SK-MEL-5 (cell line): Measurements from ENCODE around the gene ACER2. TPM values are rescaled to one million over a fixed set of nuclear protein-coding genes. Genes with fewer than 3 reads are reported as not detected.

Experiments
- DNase-seq: peaks from one replicate; pipeline ENCODE4 v3.0.0-alpha.2; 2016; ENCODE audit warnings: low read depth, low spot score
- in situ Hi-C: cut with HindIII; loops from 2 replicates; pipeline ENCODE4 v1.10.0; 2016; ENCODE audit warnings: low sequenced_read_pairs, high pct_unique_total_duplicates, low pct_unique_long_range_greater_than_20kb
- total RNA-seq: library from RNA; depleted of rRNA; stranded (reverse); fragments of >200 nt; shearing (Covaris generic); gene quantifications from 2 replicates; pipeline ENCODE4 v1.2.3, GENCODE V29; 2014

Gene ACER2
- total RNA-seq, 1 experiment from 2014 or later = 1.4 TPM

DNA sequence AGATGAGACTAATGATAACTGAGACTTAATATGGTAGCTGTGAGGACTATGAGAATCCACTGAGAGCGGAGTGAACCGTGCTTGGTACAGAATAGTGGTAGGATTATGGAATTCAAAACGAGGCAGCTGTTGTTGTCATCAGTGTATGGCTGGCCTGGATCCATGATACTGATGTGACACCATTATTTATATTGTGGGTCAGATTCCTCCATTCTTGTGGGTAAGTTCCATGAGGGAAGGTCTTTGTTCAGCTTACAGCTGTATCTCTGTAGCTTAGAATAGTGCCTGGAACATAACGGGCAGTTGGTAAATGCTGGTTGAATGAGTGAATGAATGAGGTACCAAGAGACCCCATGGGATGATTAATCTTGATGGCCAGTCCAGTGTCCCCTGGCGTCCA lies 61.8 kb downstream of the ACER2 start:
- in situ Hi-C loops = no loop called here
- DNase-seq = peak; percentile 26

DNA sequence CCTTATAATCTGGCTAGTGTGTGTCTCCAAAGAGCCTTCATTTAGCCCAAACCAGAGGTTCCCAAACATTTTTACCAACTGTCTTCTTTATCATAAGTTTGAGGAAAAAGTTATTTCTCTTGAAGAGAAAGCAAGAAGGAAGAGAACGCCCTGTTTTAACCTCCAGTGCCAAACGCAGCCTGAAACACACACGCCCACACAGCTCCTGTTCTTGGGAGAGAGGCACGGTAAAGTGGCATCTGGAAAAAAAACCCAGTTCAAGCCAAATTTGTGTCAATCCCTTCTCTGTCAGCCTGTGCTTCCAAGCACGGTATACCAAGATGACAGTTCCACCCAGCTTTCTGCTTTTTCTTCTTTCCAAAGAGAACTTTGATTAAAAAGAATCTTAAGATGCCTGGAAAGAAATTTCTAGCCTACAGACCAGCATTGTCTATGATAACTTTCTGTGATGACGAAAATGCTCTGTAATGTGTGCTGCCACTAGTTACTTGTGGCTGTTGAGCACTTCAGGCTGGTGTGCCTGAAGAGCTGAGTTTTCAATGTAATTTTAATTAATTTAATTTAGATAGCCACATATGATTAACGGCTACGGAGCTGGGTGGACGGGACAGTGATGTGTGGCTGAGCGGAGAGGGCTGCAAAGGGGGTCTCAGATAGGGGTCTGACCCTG lies 62.3 kb downstream of the ACER2 start:
- no peak for DNase-seq
- in situ Hi-C loops = no loop called here

DNA sequence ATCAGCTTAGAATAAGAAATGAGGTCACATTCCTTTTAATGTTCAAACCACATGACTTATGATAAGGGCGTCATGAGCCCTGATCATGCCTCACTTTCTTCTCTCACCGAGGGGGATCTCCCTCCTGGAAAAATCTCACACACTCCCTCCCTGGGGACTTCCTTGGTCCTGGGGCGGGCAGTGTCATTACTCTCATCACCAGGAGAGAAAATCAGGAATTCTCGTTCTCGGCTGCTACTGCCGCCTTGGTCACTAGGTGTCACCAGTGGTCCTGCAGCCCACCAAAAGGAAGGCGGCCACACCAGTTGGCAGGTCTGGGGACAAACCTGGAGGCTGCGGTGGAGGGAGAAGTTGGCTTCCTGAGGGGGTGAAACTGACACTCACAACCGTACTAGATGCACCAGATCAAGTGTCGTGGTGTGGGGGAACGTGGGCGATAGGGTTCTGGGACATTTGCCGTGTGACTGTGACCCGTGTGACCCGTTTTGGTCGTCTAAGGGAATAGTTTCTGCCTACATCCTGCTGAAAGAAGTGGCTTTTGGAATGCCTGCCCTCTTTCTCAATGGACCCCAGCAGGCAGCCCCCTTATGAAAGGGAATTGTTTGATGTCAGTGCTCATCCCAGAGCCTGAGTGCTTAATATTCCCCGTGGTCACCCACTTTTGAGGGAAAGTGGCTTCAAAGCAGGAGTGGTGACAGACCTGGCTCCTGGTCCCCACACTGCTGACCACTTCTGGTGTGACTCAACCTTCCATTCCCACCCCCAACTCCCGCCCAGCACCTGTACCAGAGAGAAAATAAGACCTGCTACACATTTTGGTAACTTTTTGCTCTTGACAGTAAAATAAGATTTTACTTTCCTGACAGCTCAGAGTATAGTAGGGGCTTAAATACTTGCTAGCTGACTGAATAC lies 63.2 kb downstream of the ACER2 start:
- peak; percentile 76 for DNase-seq
- in situ Hi-C loops = no loop called here

DNA sequence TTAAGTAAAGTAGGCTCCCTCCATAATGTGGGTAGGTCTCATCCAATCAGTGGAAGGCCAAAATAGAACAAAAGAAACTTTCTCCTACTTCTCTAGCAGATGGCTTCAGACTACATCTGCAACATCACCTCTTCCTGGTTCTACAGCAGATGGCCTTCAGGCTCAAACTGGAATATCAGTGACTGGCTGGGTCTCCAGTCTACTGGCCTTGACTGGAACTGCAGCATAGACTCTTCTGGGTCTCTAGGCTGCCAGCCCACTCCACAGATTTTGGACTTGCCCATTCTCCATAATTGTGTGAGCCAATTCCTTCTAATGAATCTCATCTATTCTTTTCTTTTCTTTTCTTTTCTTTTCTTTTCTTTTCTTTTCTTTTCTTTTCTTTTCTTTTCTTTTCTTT lies 64.8 kb downstream of the ACER2 start:
- in situ Hi-C loops = no loop called here
- peak; percentile 38 for DNase-seq

DNA sequence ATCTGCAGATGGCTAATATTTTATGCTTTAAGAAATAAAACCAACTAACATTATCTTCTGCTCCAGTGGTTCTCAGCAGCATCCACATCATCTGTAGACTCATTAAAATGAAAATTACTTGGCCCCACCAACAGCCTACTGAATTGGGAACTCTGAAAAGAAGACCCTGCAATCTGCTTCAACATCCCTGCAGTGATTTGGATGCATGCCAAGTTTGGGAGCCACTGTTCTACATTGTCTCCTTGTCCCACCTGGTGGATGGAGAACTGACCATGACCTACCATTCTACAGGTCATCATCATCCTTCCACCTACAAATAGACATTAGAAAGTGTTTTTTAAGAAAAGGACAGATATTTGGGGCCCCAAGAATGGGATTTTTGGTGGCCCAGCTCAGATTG lies 71.1 kb downstream of the ACER2 start:
- in situ Hi-C loops = no loop called here
- no peak for DNase-seq

DNA sequence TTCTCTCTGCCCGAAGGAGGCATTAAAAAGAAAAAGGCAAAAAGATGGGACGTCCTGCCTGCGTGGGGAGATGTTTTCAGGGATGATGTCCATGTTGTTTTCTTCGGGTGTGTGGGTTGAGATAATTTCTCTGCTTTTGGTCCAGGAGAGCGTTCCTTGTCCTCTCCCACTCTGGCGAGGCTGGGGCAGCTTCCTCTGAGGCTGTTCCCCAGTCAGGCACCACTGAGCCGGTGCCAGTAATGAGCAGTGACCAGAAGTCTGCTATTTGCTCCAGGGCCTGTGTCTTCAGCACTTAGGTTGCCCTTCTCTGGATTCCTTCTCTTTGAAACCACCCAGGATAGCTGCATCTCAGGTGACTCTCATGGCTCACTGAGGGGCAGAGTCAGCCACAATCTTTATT lies 71.5 kb downstream of the ACER2 start:
- in situ Hi-C loops = no loop called here
- no peak for DNase-seq

DNA sequence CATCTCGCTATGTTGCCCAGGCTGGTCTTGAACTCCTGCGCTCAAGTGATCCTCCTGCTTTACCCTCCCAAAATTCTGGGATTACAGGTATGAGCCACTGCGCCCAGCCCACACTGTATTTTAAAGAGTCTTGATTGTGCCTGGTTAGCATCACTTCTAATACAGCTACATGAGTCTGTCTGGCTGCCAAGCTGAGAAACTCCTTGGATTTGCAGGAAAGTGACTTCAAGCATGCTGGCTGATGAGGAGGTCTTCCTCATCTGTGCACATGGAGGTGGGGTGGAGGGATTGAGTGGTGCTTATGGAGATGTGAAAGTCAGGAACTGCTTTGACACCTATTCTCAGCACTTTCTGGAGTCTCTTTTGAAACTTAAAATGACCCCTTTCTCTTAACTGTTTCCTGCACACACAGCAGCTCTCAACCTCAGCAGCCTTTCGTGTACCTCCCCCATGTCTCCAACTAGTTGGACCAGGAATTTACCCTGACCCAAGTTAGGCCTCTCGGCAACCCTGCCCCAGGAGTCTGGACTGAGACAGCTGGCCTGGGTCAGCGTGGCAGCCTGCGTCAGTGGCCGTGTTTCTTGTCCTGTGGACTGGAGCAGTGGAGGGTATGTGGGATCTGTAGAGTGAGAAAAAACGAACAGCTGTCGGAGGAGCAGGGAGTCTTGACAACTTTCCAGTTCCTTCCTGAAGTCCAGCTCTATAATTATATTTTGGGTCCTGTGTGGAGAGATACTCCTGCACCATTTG lies 72.5 kb downstream of the ACER2 start:
- DNase-seq = no peak
- in situ Hi-C loops = no loop called here

DNA sequence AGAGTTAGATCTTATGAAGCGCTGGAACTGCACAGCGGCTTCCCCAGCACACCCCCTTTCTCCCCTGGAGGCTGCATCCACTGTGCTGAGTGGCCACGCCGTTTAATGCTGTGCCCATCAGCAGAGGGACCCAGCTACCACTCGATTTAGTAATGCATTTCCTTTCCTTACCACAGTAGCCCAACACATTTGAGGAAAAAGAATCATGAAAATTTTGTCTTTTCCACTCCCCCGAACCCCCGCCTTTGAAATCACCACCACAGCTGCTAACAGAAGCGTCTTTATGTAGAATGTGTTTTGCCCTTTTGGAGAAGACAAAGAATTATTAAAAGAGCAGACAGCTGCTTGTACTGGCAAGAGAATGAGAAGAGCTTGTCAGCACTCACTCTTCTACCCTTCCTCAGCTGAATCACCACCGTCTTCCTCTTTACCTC lies 73.2 kb downstream of the ACER2 start:
- in situ Hi-C loops = no loop called here
- DNase-seq = peak; percentile 82

DNA sequence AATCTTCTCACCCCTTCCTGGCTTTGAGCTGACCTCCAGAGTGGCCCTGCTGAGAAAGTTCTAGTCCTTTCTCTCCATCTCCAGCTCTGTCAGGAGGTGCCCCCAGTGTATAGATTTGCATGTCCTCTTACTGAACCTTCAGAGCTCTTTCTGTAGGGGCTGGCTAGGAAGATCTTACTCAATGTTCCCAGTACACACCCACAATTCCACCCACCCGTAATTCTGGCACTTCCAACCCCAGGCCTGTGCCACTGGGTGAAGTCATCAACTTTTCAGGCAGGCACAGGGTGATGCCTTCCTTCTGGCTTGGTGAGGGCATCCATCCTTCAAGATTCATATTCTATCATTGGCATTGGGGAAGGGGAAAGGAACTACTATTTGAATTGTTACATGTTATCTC lies 75.9 kb downstream of the ACER2 start:
- no peak for DNase-seq
- in situ Hi-C loops = no loop called here

DNA sequence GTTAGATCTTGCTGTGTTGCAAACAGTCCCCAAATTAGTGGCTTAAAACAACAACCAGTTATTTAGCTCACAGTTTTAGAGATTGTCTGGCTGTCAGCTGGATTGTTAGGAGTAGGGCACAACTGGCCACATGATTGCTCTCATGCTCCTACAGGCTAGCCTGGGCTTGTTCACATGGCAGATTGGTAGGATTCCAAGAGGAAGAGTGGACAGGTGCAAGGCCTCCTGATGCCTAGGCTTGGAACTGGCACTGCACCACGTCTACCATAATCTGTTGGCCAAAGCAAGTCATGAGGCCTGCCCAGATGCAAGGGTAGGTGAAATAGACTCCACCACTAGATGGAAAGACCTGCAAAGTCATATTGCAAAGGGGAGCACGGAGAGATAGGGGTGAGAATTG lies 76.4 kb downstream of the ACER2 start:
- in situ Hi-C loops = no loop called here
- DNase-seq = no peak

DNA sequence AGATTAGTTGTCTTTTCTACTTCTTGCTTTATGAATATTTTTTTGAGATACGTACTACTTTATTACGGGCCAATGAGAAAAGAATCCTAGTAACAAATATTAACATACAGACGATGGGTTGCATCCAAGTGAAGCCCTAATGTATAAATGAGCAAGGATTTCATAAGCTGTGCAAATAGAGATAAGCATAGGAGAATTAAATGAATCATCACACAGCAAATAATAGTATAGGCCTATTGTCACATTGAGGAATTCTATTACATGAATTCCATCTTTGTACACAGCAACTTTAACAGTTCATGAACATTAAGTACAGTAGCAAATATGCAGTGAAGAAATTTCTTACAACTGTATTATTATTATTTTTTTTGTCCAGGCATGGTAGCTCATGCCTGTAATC lies 78.0 kb downstream of the ACER2 start:
- no peak for DNase-seq
- in situ Hi-C loops = no loop called here

DNA sequence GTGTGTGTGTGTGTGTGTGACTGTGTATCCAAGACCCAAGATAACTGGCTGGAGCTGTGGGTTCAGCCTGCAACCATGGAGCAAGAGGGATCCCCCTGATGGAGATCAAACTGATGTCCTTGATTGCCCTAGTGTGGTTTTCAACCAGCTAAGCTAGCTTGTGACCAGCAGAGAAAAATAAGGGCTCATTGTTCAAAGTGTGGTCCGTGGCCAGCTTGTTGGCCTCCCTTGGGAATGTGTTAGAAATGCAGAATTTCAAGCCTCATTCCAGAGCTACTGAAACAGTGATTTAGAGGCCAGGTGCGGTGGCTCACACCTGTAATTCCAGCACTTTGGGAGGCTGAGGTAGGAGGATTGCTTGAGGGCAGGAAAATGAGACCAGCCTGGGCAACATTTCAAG lies 79.9 kb downstream of the ACER2 start:
- in situ Hi-C loops = no loop called here

DNA sequence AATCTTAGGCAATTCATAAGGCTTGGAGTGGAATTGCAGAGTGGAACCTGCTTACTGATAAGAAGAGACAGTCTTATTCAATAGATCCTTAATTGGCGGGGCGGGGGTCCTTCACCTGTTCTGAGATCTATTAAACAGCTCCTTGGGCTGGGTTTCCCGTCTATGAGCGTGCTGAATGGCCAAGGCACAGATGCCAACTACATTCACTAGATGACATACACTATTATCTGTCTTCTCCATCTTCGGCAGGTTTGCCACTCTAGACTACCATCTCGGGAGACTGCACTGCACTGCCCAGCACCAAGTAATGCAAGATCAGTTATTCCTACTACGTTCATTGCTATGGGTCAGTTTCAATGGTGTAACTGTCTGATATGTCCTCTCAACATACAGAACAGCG lies 81.5 kb downstream of the ACER2 start:
- no peak for DNase-seq
- in situ Hi-C loops = no loop called here

More for the DNA sequence above, 79.9 kb downstream of the ACER2 start:
- peak; percentile 82 for DNase-seq

DNA sequence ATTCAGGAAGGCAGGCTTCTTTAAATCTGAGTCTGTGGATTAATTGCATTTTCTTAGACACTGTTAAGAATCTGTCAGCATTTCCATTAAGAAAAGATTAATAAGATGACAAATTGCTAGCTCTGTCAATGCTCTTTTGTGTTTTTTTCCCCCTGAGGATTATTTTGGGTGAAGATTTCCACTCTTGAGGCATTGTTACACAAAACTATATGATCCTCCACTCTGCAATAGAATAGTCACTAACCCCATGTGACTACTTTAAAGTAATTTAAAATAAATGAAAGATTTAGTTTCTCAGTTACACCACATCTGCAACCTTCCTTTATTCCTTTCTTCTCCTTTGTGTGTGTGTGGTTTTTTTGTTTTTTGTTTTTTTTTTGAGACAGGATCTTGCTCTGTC lies 82.0 kb downstream of the ACER2 start:
- in situ Hi-C loops = no loop called here
- DNase-seq = no peak

DNA sequence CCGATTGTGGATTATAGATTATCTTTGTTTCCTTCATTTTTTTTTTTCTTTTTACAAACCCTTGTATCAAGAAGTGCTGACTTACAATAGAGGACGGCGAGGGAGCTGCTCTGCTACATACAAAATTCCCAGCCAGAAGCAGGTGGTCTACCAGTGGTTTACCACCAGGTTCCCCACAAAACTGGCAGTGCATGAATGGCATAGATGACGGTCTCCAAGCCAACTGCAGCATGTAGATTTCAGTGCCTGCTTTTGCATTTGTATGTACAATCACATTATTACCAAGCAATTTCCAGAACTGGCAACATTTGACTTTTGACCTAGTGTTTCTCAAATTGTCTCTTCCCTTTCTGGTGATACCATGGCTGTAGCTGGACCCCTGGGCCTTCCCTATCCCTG lies 84.0 kb downstream of the ACER2 start:
- in situ Hi-C loops = no loop called here
- no peak for DNase-seq

DNA sequence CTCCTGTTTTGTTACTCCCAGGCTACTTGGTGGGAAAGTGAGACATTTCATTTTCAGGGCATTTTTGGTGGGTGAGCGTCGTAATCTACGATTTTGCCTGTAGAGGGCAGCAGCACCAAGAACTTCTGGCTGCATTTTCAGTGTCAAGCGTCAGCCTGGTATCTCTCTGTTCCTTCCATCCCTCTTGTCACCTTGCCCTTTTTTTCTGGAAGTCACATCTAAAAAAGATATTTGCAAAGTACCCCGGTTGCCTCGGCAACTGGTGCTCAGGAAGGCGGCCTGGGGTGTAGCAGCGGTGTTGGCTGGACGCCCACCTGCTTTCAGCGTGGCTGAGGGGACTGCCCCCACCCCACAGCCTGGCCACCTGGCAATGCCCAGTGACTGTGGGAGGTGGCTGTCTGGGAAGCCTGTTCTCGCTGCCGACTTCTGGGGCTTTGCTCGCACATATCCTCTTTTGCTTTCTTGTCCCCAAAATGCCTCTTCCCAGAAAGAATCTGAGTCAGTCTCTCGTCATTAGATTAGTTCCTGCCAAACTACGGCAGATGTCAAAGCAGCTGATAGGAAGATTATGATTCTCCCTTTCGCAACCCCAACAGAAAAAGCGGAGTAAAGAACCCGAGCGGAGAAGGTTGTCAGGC lies 84.5 kb downstream of the ACER2 start:
- peak; percentile 59 for DNase-seq
- in situ Hi-C loops = no loop called here

DNA sequence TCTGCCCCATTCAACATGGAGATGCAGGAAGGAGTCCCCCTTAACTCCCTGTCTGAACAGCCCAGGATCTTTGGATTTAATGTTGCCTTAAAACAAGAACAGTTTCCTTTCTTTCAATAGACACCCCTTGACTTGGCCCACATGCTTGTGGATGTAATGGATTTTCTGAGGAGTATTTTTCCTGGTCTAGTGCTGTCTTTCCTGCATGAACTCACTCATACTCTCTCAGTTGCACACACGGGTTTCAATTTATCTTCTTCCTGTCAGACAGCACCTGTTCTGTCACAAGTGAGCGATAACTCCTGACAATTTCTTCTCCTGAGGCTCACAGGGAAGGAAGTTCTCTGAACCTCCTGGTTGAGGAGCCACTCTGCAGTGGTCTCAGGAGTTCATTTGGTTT lies 85.1 kb downstream of the ACER2 start:
- no peak for DNase-seq
- in situ Hi-C loops = no loop called here
